COLO829 (cell line): ENCODE results near the gene ZP2.
"Not testable (repeated sequence)": the region's sequence is repeated elsewhere in the genome, so short reads cannot be mapped to it uniquely, and the experiment has no call there.

ENCODE experiments used
- DNase-seq: peaks from one replicate; pipeline ENCODE4 v3.0.0; 2012; ENCODE audit warnings: low spot score

Gene ZP2

DNA sequence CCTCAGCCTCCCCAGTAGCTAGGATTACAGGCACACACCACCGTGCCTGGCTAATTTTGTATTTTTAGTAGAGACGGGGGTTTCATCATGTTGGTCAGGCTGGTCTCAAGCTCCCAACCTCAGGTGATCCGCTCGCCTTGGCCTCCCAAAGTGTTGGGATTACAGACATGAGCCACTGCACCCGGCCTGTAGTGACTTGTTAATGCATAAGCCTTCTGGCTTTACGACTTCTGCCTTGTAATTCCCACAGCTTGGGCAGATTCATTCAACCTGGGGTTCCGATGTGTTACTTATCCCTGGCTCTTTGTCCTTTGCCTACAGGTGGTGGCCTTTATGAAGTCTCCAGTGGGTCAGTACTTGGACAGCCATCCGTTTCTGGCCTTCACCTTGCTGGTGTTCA, 41.3 kb downstream of the ZP2 start:
- DNase-seq: not testable (repeated sequence)

GRCh38 chr16:21169249-21169981, 42.0 kb downstream of the ZP2 start:
- no peak for DNase-seq

- DNase-seq: no peak
Measured at GRCh38 chr16:21167929-21168602, 43.3 kb downstream of the ZP2 start.

- DNase-seq: no peak
Measured at GRCh38 chr16:21167360-21167759, 44.0 kb downstream of the ZP2 start.

DNA sequence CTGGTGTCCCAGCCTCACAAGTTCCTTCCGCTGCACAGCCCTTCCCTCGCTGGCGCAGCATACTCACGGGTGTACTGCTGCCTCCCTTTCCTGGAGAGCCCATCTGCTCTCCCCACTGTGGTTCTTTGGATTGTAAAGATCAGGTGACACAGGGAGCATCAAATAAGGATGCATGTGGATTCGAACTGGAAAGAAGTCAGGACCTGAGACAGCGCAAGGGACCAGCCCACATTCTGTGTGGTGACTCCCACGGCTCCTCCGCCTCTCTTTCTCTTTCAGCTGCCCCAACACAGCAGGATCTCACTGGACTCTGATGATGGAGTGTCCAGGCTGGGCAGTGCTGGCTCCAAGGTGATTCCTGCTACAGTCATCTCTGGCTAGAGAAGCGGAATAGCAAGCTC, 44.8 kb downstream of the ZP2 start:
- no peak for DNase-seq

GRCh38 chr16:21164521-21165168, 46.7 kb downstream of the ZP2 start:
- no peak for DNase-seq

DNA sequence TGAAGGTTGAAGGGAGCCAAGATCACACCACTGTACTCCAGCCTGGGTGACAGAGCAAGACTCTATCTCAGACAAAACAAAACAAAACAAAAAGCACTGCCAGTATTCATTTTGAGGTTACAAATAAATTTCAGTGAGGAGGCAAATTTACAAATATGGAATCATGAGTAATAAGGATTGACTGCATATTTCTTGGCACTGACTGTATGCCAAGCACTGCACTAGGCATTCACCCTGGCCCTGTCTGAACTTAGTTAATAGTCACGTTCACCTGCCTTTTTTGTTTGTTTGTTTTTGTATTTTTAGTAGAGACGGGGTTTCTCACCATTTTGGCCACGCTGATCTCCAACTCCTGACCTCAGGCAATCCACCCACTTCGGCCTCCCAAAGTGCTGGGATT, 47.8 kb downstream of the ZP2 start:
- DNase-seq: no peak

DNA sequence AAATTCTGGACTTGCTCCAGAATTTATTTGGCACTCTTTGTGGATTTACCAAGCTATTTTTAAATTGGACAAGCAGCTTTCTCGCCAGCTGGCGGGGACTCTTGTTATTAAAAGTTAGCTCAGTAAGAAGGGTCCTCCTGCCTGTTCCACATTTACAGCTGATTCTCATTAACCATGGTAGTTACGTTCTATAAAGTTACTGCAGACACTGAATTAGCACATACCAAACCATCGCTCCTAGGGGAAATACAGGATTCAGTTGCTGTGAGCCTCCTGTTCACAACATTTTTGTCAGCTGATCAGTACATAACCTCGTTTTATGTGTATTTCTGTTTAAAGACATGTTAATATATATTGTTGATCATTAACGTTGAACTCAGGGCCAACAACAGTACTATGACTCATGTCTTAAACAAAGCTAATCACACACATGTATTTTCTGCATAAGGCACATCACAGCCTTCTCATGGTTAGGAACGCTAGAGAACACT, 48.7 kb downstream of the ZP2 start:
- DNase-seq: no peak

GRCh38 chr16:21161211-21161610, 50.2 kb downstream of the ZP2 start:
- no peak for DNase-seq

- no peak for DNase-seq
Measured at GRCh38 chr16:21160276-21160675, 51.1 kb downstream of the ZP2 start.

- DNase-seq: no peak
Measured at GRCh38 chr16:21159281-21159951, 52.0 kb downstream of the ZP2 start.

DNA sequence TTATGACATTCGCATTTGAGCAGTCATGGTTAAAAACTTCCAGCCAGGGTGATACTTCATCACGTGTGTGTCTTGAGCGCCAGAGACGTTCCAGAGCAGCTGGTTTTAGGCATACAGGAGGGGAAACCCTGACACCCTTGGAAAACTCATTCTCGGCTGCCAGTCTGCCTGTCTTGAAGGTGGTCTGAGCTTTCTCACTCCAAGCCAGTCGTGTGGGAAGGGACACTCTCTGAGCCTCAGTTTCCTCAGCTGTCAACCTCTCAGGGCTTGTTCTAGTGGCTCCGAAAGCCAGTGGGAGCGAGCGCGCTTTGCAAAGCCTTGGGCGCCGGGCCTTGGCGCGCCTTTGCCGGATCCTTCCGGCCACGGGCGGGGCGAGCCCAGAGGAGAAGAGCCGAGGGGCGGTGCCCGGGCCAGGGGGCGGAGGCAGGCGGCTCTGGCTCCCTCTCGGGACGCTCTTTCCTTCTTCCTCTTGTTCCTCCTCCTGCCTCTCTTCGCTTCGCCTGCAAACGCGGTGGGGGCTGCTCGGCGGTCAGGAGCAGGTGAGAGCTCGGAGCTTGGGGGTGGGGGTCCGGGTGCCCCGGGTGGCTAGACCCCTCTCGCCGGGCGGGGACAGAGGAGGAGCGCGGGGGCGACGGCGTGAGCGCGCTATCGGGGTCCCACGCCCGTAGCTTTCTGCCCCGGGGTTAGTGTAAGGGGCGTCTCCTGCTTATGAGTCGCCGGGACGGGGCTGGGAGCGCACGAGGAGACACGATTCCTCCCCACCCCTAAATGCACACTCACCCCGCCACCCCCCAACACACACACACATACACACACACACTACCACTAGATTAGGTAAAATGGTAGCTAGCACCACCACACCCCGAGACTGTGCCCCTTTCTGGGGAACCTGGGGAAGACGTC, 52.9 kb downstream of the ZP2 start, which contains the start of gene LDAF1:
Gene LDAF1 (plus strand): TSS at position 467 of the 903 bp plus-strand sequence. CDS start 2,509 bp downstream, outside the sequence.
- peak; percentile 68 for DNase-seq

DNA sequence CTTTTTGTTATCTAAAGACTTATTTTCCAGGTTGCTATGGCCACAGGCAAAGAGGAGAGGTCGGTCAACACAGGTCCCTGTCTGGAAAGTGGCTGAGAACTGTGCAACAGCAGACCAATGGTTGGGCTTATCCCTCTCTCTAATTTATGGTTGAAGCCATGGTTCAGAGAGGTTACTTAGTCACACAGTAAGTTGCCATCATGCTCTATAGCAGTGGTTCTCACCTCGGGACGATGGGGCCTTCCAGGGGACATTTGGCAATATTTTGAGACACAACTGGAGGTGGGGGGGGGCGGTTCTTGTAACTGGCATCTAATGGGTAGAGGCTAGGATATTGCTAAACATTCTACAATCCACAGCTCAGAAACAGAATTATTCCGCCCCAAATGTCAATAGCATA, 53.7 kb downstream of the ZP2 start:
- no peak for DNase-seq

DNA sequence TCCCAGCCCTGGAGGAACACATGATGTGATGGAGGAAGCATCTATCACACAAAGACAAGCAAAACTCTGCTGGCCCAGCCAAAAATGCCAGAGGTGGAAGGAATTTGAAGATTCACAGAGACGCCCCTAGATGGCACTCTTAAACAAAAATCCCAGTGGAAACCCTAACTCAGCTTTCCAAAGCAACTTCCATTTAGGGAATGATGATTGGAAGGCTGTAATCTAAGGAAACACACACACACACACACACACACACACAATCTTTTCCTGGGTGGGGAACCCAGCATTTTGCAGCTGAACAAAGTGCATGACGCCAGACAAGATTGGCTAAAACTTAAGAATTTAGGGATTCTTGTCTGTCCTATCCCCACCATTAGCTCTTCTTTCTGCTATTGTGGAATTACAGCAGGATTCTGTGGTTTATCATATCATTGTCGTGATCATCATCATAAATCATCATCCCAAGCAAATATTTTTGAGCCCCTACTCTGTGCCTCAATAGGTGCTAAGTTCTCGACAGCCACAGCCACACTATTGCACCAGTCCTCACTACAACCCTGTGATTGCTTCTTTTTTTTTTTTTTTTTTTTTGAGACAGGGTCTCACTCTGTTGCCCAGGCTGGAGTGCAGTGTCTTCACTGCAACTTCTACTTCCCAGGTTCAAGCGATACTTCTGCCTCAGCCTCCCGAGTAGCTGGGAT, 54.5 kb downstream of the ZP2 start:
- peak; percentile 89 for DNase-seq

DNA sequence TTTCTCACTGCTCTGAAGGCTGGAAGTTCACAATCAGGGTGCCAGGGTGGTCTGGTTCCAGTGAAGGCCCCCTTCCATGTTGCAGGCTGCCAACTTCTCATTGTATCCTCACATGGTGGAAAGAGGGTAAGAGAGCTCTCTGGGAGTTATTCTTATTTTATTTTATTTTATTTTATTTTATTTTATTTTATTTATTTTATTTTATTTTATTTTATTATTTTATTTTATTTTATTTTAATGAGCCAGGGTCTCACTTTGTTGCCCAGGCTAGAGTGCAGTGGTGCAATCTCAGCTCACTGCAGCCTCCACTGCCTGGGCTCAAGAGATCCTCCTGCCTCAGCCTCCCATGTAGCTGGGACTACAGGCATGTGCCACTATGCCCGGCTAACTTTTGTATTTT, 55.4 kb downstream of the ZP2 start:
- DNase-seq: not testable (repeated sequence)

- not testable (repeated sequence) for DNase-seq
Measured at GRCh38 chr16:21153124-21153729, 58.1 kb downstream of the ZP2 start.

- not testable (repeated sequence) for DNase-seq
Measured at GRCh38 chr16:21152160-21153030, 59.0 kb downstream of the ZP2 start.

DNA sequence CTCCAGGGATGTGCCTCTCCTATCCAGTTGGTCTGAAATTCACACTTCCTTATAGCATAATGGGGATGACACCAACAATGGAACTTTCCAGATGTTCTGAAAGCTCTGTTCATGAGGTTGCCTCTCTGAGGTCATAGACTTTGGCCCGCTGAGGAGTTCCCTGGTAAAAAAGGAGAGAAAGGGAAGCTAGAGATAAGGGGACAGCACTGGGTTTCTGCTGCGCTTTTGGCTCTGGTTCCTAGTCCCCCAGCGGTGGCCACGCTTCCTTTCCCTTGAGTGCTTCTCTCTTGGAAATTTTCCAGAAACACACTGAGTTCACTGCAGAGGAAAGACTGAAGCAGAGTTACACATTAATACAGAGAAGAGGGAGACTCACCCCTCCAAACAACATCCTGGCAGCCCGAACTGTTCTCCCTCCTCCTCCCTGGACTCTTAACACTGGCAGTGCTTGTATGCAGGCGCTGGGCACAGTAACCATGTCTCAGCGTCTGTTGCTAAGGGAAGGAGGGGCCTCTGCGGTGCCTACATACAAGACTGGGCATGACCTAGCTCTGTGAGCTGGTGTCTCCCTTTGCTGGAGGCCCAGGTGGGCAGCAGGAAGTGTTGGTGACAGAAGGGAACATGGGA, 60.9 kb downstream of the ZP2 start, which contains the start of gene DNAH3:
Gene DNAH3 (minus strand): TSS at position 472 of the 627 bp plus-strand sequence. CDS start 527 bp downstream, outside the sequence.
- no peak for DNase-seq
